K562 (cell line): ENCODE results near the gene PAQR7. TPM values are rescaled to one million over a fixed set of nuclear protein-coding genes. Genes with fewer than 3 reads are reported as not detected.

Experiments used
- ATF1 ChIP-seq, 2 experiments: fragments of 450-650 bp in 1 of 2; IDR thresholded peaks; 2 replicates each; pipeline ENCODE4 v1.6.1; 2016; ENCODE audit warnings: missing compliant biosample characterization in 1 of 2, missing genetic modification characterization in 1 of 2
- CTCF ChIP-seq, 3 experiments: IDR thresholded peaks in 2 of 3; conservative IDR thresholded peaks in 1 of 3; 2 replicates each; pipeline ENCODE4 v1.5.1; 2011 to 2012; ENCODE audit warnings: low read length in 3 of 3, mild to moderate bottlenecking in 3 of 3, control low read depth in 2 of 3, improper control_type of control experiment in 1 of 3, inconsistent platforms in 1 of 3, low read depth in 1 of 3, mixed read lengths in 1 of 3, moderate library complexity in 1 of 3; ENCODE audit not compliant: insufficient read depth in 2 of 3
- CUX1 ChIP-seq: fragments of 200-800 bp; sonication (Bioruptor generic); IDR thresholded peaks from 2 replicates; pipeline ENCODE4 v1.6.1; 2016; ENCODE audit warnings: missing genetic modification characterization, missing compliant biosample characterization
- ETV1 ChIP-seq: fragments of 450-650 bp; conservative IDR thresholded peaks from 2 replicates; pipeline ENCODE4 v1.6.1; 2016; ENCODE audit warnings: missing genetic modification characterization, control low read depth, low read depth, missing compliant biosample characterization
- FOXK1 ChIP-seq: sonication (generic); formaldehyde crosslinking; IDR thresholded peaks from 2 replicates; pipeline ENCODE4 v1.8.0; 2022; ENCODE audit warnings: missing genetic modification reagents, mild to moderate bottlenecking, borderline replicate concordance
- HCFC1 ChIP-seq: IDR thresholded peaks from 2 replicates; pipeline ENCODE4 v1.6.1; 2012; ENCODE audit warnings: low read depth, low read length, improper control_type of control experiment
- HDGF ChIP-seq: fragments of 450-650 bp; IDR thresholded peaks from 2 replicates; pipeline ENCODE4 v1.6.1; 2016
- HSF4 ChIP-seq: fragments of 250-450 bp; sonication (Bioruptor Pico); IDR thresholded peaks from 2 replicates; pipeline ENCODE4 v2.1.2; 2022; ENCODE audit warnings: mild to moderate bottlenecking, moderate library complexity, borderline replicate concordance
- MTA3 ChIP-seq: fragments of 450-650 bp; formaldehyde crosslinking; IDR thresholded peaks from 2 replicates; pipeline ENCODE4 v1.6.1; 2017; ENCODE audit warnings: mild to moderate bottlenecking, borderline replicate concordance
- NBN ChIP-seq: fragments of 450-650 bp; IDR thresholded peaks from 2 replicates; pipeline ENCODE4 v1.6.1; 2016; ENCODE audit warnings: low read depth, mild to moderate bottlenecking
- NRF1 ChIP-seq, 2 experiments: fragments of 450-650 bp; IDR thresholded peaks in 1 of 2; conservative IDR thresholded peaks in 1 of 2; 2 replicates each; pipeline ENCODE4 v1.6.1; 2014; ENCODE audit warnings: mild to moderate bottlenecking in 2 of 2
- SMARCC2 ChIP-seq: fragments of 450-650 bp; IDR thresholded peaks from 2 replicates; pipeline ENCODE4 v1.6.1; 2017; ENCODE audit warnings: antibody characterized with exemption, moderate library complexity, mild to moderate bottlenecking, low read depth
- ZNF24 ChIP-seq: fragments of 450-650 bp; IDR thresholded peaks from 2 replicates; pipeline ENCODE4 v1.6.1; 2016
- ZNF609 ChIP-seq: sonication (generic); formaldehyde crosslinking; IDR thresholded peaks from 2 replicates; pipeline ENCODE4 v1.8.1; 2023; ENCODE audit warnings: missing genetic modification reagents, mild to moderate bottlenecking, borderline replicate concordance
- polyA plus RNA-seq, 8 experiments: library from polyadenylated mRNA; depleted of rRNA in 4 of 8; stranded (reverse) in 5 of 8; unstranded in 3 of 8; fragments of >200 nt; fragmentation: Nextera tagmentation in 2 of 8; fragmentation: Illumina TruSeq in 1 of 8; extraction: Ambion mirVana in 2 of 8; extraction: Trizol in 1 of 8; gene quantifications; 2 replicates each; pipeline versions ENCODE4 v1.2.1 to v1.2.3, GENCODE V29; 2011 to 2014; ENCODE audit warnings: inconsistent platforms in 1 of 8, missing spikeins in 1 of 8
- total RNA-seq, 7 experiments: library from RNA; depleted of rRNA in 6 of 7; stranded (reverse); fragments of >200 nt in 6 of 7; fragmentation: Illumina TruSeq in 2 of 7; extraction: Trizol in 2 of 7; gene quantifications; 2 replicates each; pipeline versions ENCODE4 v1.2.1 to v1.2.3, GENCODE V29; 2011 to 2021; ENCODE audit warnings: low replicate concordance in 1 of 7

PAQR7 gene
- total and polyA plus RNA-seq, 9 of the 15 experiments (the other 6 are each of a cell fraction or from before 2014, with no cell fraction given), result 1.1 to 5.2 (median 2.6) TPM

- peak; percentile 71; the same call in 1 of the 2 replicates for TF ChIP-seq MTA3
- no peak for TF ChIP-seq HCFC1
- no peak for TF ChIP-seq ZNF24
- TF ChIP-seq NBN, result peak; percentile 89
- peak; percentile 96 for TF ChIP-seq ETV1
- TF ChIP-seq ATF1 (CRISPR knock-in tag; IDR thresholded peaks at IDR 0.05), result no peak
- peak; percentile 40; the same call in 1 of the 2 replicates for TF ChIP-seq ATF1 (tag; IDR thresholded peaks at IDR 0.05)
- TF ChIP-seq ZNF609 (CRISPR knock-in tag), result no peak
- no peak for TF ChIP-seq NRF1 (conservative IDR thresholded peaks at IDR 0.05 in 1 of 2, IDR thresholded peaks at IDR 0.05 in 1 of 2)
- TF ChIP-seq FOXK1 (CRISPR knock-in tag), result no peak; the same call in 1 of the 2 replicates
- TF ChIP-seq CTCF (IDR thresholded peaks at IDR 0.05 in 2 of 3, conservative IDR thresholded peaks at IDR 0.05 in 1 of 3; ENCODE audit: insufficient read depth in 2 of 3, low read depth in 1 of 3, low read length in 3 of 3), result no peak
- no peak for TF ChIP-seq CUX1 (CRISPR knock-in tag)
- TF ChIP-seq HDGF, result peak; percentile 86
- TF ChIP-seq HSF4 (CRISPR knock-in tag), result no peak
- TF ChIP-seq SMARCC2, result peak; percentile 86
Observed at GRCh38 chr1:25861316-25862286, 13.9 kb downstream of the PAQR7 start (continued).
